Measurements from ENCODE around the gene SESTD1.

- TF ChIP-seq GATA2 (IDR thresholded peaks at IDR 0.05; ENCODE audit: low read depth, low read length): no peak
- no peak for TF ChIP-seq GATA3 (IDR thresholded peaks at IDR 0.05; ENCODE audit: low read depth, low read length)
These were observed 84.4 kb downstream of the SESTD1 start for GRCh38 chr2:179180242-179180641.
